Ectodermal cell (in vitro differentiated cells): ENCODE data around the gene HORMAD1. TPM values are rescaled to one million over a fixed set of nuclear protein-coding genes. Genes with fewer than 3 reads are reported as not detected.
"Not testable (repeated sequence)": the region's sequence is repeated elsewhere in the genome, so short reads cannot be mapped to it uniquely, and the experiment has no call there.

Source experiments
- H3K27ac ChIP-seq: 2 replicates; pipeline ENCODE4 v1.7.0; 2013; ENCODE audit warnings: mild to moderate bottlenecking, low read depth, low read length; ENCODE audit not compliant: insufficient read depth, poor library complexity, severe bottlenecking
- H3K27me3 ChIP-seq: 2 replicates; pipeline ENCODE4 v1.7.0; 2013; ENCODE audit warnings: mild to moderate bottlenecking, low read length; ENCODE audit not compliant: insufficient read depth, control insufficient read depth, poor library complexity, severe bottlenecking
- H3K36me3 ChIP-seq: one replicate; pipeline ENCODE4 v1.7.0; 2013; ENCODE audit warnings: low read length; ENCODE audit not compliant: control insufficient read depth, insufficient read depth
- H3K4me1 ChIP-seq: one replicate; pipeline ENCODE4 v1.7.0; 2013; ENCODE audit warnings: low read length; ENCODE audit not compliant: control insufficient read depth, insufficient read depth
- H3K4me3 ChIP-seq: 2 replicates; pipeline ENCODE4 v1.7.0; 2013; ENCODE audit warnings: low read depth, low read length, control low read depth; ENCODE audit not compliant: insufficient read depth
- H3K9me3 ChIP-seq: 2 replicates; pipeline ENCODE4 v1.7.0; 2013; ENCODE audit warnings: mild to moderate bottlenecking, low read length, moderate library complexity; ENCODE audit not compliant: control insufficient read depth
- WGBS, 2 experiments: methylation state at CpG; one replicate each; pipeline ENCODE4 v1.1.7; 2013; ENCODE audit warnings: missing lambda C conversion rate in 2 of 2; 5-methylcytosine and 5-hydroxymethylcytosine counted together
- polyA plus RNA-seq, 4 experiments: library from polyadenylated mRNA; stranded (reverse); fragments of 50-300 nt; gene quantifications; one replicate each; pipeline ENCODE4 v1.2.3, GENCODE V29; 2013

Gene HORMAD1
- not detected for polyA plus RNA-seq (2013, experiment 1 of 4)
- not detected for polyA plus RNA-seq (2013, experiment 2 of 4)
- not detected for polyA plus RNA-seq (2013, experiment 3 of 4)
- polyA plus RNA-seq (2013, experiment 4 of 4), result not detected

GRCh38 chr1:150720703-150721102 lies at the start of gene HORMAD1:
HORMAD1 (minus strand) TSS chr1:150720895; CDS start chr1:150719505, 1,390 bp downstream.
- 94 to 97% methylated on average over 24 of the region's 24 CpGs for WGBS, 2 experiments
- no peak within 1 kb of the TSS for H3K27ac ChIP-seq
- no peaks in the 10 kb centered on the region for H3K9me3 ChIP-seq
- no peaks in the 10 kb centered on the region for H3K36me3 ChIP-seq
- H3K27me3 ChIP-seq, result no peaks in the 10 kb centered on the region
- H3K4me3 ChIP-seq, result no peak within 1 kb of the TSS
- H3K4me1 ChIP-seq, result no peaks in the 10 kb centered on the region

- H3K4me3 ChIP-seq, H3K36me3 ChIP-seq, H3K27me3 ChIP-seq, H3K4me1 ChIP-seq, H3K9me3 ChIP-seq, H3K27ac ChIP-seq: not testable (repeated sequence)
- 53 to 57% methylated on average over 1 of the region's 1 CpG for WGBS, 2 experiments
Measured at GRCh38 chr1:150767704-150768103, 47.0 kb upstream of the HORMAD1 start.

- not testable (repeated sequence) for H3K4me1 ChIP-seq, H3K4me3 ChIP-seq, H3K9me3 ChIP-seq, H3K27me3 ChIP-seq, H3K27ac ChIP-seq, H3K36me3 ChIP-seq
- 85 to 100% methylated on average over 1 of the region's 1 CpG for whole genome bisulfite sequencing, 2 experiments
Measured at GRCh38 chr1:150765977-150766301, 45.2 kb upstream of the HORMAD1 start.

GRCh38 chr1:150765296-150765976 lies 44.7 kb upstream of the HORMAD1 start, which contains the start of gene CTSS:
CTSS (minus strand) TSS chr1:150765778; CDS start chr1:150764763, 1,015 bp downstream.
- 87 to 88% methylated on average over 4 of the region's 4 CpGs for WGBS, 2 experiments
- Histone ChIP-seq H3K27me3 (no peaks in the 10 kb centered on the region), H3K4me1 (no peaks in the 10 kb centered on the region), H3K36me3 (no peaks in the 10 kb centered on the region), H3K9me3 (no peaks in the 10 kb centered on the region), H3K27ac (no peak within 1 kb of the TSS), H3K4me3 (no peak within 1 kb of the TSS)

GRCh38 chr1:150764617-150765101 lies 44.0 kb upstream of the HORMAD1 start:
- Histone ChIP-seq H3K9me3 (no peaks in the 10 kb centered on the region), H3K27ac (no peak overlapping the region)
- WGBS, 2 experiments, result 88 to 97% methylated on average over 2 of the region's 2 CpGs

GRCh38 chr1:150763018-150763417 lies 42.3 kb upstream of the HORMAD1 start:
- no peaks in the 10 kb centered on the region for H3K36me3 ChIP-seq
- WGBS, 2 experiments, result 94 to 100% methylated on average over 1 to 2 of the region's 3 CpGs
- no peaks in the 10 kb centered on the region for H3K4me1 ChIP-seq
- H3K4me3 ChIP-seq, result no peak overlapping the region
- no peaks in the 10 kb centered on the region for H3K9me3 ChIP-seq
- H3K27ac ChIP-seq, result no peak overlapping the region
- no peaks in the 10 kb centered on the region for H3K27me3 ChIP-seq

More at GRCh38 chr1:150764617-150765101, 44.0 kb upstream of the HORMAD1 start:
- H3K4me1 ChIP-seq, result no peaks in the 10 kb centered on the region
- H3K4me3 ChIP-seq, result no peak overlapping the region
- no peaks in the 10 kb centered on the region for H3K27me3 ChIP-seq
- no peaks in the 10 kb centered on the region for H3K36me3 ChIP-seq

GRCh38 chr1:150762552-150762951 lies 41.9 kb upstream of the HORMAD1 start:
- H3K27ac ChIP-seq, result no peak overlapping the region
- no peaks in the 10 kb centered on the region for H3K9me3 ChIP-seq
- no peaks in the 10 kb centered on the region for H3K36me3 ChIP-seq
- H3K4me3 ChIP-seq, result no peak overlapping the region
- 91 to 100% methylated on average over 1 of the region's 2 CpGs for WGBS, 2 experiments
- H3K4me1 ChIP-seq, result no peaks in the 10 kb centered on the region
- H3K27me3 ChIP-seq, result no peaks in the 10 kb centered on the region

- WGBS, 2 experiments, result 90 to 92% methylated on average over 1 of the region's 1 CpG
- Histone ChIP-seq H3K36me3 (no peaks in the 10 kb centered on the region), H3K4me1 (no peaks in the 10 kb centered on the region), H3K27me3 (no peaks in the 10 kb centered on the region), H3K9me3 (no peaks in the 10 kb centered on the region), H3K27ac (no peak overlapping the region), H3K4me3 (no peak overlapping the region)
Measured at GRCh38 chr1:150761801-150762200, 41.1 kb upstream of the HORMAD1 start.

GRCh38 chr1:150760013-150760412 lies 39.3 kb upstream of the HORMAD1 start:
- H3K4me1 ChIP-seq, result no peaks in the 10 kb centered on the region
- 88 to 90% methylated on average over 3 of the region's 3 CpGs for WGBS, 2 experiments
- no peaks in the 10 kb centered on the region for H3K36me3 ChIP-seq
- no peaks in the 10 kb centered on the region for H3K9me3 ChIP-seq
- H3K4me3 ChIP-seq, result no peak overlapping the region
- no peak overlapping the region for H3K27ac ChIP-seq
- no peaks in the 10 kb centered on the region for H3K27me3 ChIP-seq

GRCh38 chr1:150753416-150753815 lies 32.7 kb upstream of the HORMAD1 start:
- 60 to 81% methylated on average over 2 of the region's 2 CpGs for WGBS, 2 experiments
- no peaks in the 10 kb centered on the region for H3K4me1 ChIP-seq
- no peak overlapping the region for H3K27ac ChIP-seq
- H3K4me3 ChIP-seq, result no peak overlapping the region
- H3K36me3 ChIP-seq, result no peaks in the 10 kb centered on the region
- H3K27me3 ChIP-seq, result no peaks in the 10 kb centered on the region
- no peaks in the 10 kb centered on the region for H3K9me3 ChIP-seq
